Femur (tissue), 1 donor: Measurements from ENCODE around the gene CDC37.
A peak's percentile ranks its signal among the peaks of the same experiment; 100 is the strongest.

Experiments
- DNase-seq: peaks from one replicate; pipeline ENCODE4 v3.0.0-alpha.2; 2017

CDC37 gene

DNA sequence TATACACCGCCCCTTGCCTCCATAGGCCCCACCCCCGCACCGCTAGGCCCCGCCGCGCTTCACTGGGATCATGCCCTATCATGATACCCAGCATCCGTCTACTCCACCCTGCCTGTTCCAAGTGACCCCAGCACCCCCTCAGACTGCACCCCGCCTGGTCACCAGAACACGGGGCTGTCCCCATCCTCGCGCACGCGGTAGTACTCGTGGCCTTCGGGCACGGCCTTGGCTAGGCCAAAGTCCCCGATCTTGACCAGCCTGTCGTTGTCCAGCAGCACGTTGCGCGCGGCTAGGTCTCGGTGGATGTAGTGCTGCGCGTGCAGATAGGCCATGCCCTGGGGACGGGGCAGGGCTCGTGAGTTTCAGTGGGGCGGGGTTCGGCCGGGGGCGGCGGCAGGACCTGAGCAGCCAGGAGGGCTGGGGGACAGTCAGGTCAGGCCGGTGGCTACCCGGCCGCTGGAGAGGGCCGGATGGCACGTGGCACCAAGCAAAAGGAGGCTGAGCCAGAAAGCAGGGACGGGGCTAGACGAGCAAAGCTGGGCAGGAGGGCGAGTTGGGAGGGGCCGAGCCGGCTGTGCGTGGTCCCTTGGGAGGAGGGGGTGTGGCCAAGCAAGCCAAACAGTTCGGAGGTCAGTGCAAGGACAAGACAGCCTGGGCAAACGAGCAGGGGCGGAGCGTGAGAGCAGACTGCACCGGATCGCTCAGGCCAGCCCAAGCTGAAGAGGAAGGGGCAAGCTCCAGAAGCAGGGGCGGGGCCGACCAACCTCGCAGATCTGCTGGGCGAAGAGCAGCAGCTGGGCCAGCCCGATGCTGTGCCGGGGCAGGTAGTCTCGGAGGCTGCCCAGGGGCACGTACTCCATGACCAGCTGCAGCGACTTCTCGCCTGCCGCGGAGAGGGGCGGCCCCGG, 50.3 kb downstream of the CDC37 start:
- peak; percentile 74 for DNase-seq

DNA sequence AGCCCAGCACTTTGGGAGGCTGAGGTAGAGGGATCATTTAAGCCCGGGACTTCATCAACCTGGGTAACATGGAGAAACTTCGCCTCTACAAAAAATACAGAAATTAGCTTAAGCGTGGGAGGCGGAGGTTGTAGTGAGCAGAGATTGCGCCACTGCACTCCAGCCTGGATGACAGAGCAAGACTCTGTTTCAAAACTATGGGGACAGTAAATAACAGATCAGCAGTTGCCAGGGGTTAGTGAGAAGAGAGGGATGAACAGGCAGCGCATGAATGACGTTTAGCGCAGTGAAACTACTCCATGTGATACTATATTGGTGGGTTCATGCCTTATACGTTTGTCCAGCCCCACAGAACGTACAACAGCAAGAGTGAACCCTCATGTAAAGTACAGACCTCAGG, 56.8 kb downstream of the CDC37 start:
- no peak for DNase-seq

DNA sequence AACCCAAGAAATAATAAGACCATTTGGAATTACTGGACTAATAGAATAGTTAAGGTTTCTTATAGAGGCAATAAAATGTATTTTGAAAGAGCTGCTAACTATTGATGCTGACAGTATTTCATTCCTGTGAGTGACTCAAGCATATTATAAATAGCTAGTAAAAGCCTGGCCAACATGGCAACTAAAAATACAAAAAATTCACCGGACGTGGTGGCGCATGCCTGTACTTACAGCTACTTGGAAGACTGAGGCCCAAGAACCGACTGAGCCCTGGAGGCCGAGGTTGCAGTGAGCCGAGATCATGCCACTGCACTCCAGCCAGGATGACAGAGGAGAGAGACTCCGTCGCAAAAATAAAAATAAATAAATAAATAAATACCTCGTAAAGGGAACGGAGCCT, 58.6 kb downstream of the CDC37 start:
- no peak for DNase-seq

DNA sequence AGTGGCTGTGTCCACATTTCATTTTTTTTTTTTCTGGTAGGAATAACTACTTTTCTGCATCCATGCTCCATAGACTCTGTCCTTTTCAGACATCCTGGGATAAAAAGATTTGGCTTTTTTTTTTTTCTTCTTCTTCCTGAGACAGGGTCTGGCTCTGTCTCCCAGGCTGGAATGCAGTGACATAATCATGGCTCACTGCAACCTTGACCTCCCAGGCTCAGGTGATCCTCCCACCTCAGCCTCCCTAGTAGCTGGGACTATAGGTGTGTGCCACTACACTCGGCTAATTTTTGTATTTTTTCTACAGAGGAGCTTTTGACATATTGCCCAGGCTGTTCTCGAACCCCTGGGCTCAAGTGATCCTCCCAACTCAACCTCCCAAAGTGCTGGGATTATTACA, 59.8 kb downstream of the CDC37 start:
- no peak for DNase-seq
